Activated T-helper 17 cell treated with anti-CD3 and anti-CD28 coated beads, Interleukin-2, amount 50 U/mL, for 72 hours (primary cell): Measurements from ENCODE around the gene NECAB3. TPM values are rescaled to one million over a fixed set of nuclear protein-coding genes. Genes with fewer than 3 reads are reported as not detected.
A peak's percentile ranks its signal among the peaks of the same experiment; 100 is the strongest.

Experiments used
- ATAC-seq: fragments of 150-1000 bp; cut with Tn5 transposase; replicated peaks from 2 replicates; pipeline ENCODE4 v1.10.0; 2021; ENCODE audit warnings: mild to moderate bottlenecking, moderate library complexity
- H3K27ac Mint-ChIP-seq: one replicate; pipeline ENCODE4 v1.8.0; 2022; ENCODE audit warnings: mixed read lengths
- H3K27me3 Mint-ChIP-seq: one replicate; pipeline ENCODE4 v1.8.0; 2022; ENCODE audit warnings: mixed read lengths
- H3K36me3 Mint-ChIP-seq: one replicate; pipeline ENCODE4 v1.8.0; 2022; ENCODE audit warnings: low read depth, mild to moderate bottlenecking, mixed read lengths
- H3K4me1 Mint-ChIP-seq: one replicate; pipeline ENCODE4 v1.8.0; 2022; ENCODE audit warnings: mixed read lengths
- H3K4me3 Mint-ChIP-seq: one replicate; pipeline ENCODE4 v1.8.0; 2022; ENCODE audit warnings: mild to moderate bottlenecking, mixed read lengths
- H3K9me3 Mint-ChIP-seq: one replicate; pipeline ENCODE4 v1.8.0; 2022; ENCODE audit warnings: mixed read lengths
- total RNA-seq, 2 donors: library from RNA; stranded (reverse); gene quantifications; one replicate each; pipeline ENCODE4 v1.2.3, GENCODE V29; 2022

NECAB3 gene
- total RNA-seq, 2 donors from 2014 or later: 20.8 to 26.5 TPM

GRCh38 chr20:33657704-33658095 lies 16.5 kb downstream of the NECAB3 start:
- H3K9me3 Mint-ChIP-seq: no peaks in the 10 kb centered on the region
- peaks cover 2% of the 10 kb centered on the region for H3K4me1 Mint-ChIP-seq
- no peaks in the 10 kb centered on the region for H3K27me3 Mint-ChIP-seq
- ATAC-seq: no peak
- no peak overlapping the region for H3K27ac Mint-ChIP-seq
- no peaks in the 10 kb centered on the region for H3K36me3 Mint-ChIP-seq
- no peak overlapping the region for H3K4me3 Mint-ChIP-seq

GRCh38 chr20:33656783-33657703 lies 17.2 kb downstream of the NECAB3 start:
- no peaks in the 10 kb centered on the region for H3K36me3 Mint-ChIP-seq
- ATAC-seq: no peak
- no peaks in the 10 kb centered on the region for H3K4me1 Mint-ChIP-seq
- no peak overlapping the region for H3K27ac Mint-ChIP-seq
- H3K9me3 Mint-ChIP-seq: no peaks in the 10 kb centered on the region
- H3K4me3 Mint-ChIP-seq: no peak overlapping the region
- H3K27me3 Mint-ChIP-seq: no peaks in the 10 kb centered on the region

- no peaks in the 10 kb centered on the region for H3K9me3 Mint-ChIP-seq
- no peak for ATAC-seq
- H3K27ac Mint-ChIP-seq: no peak overlapping the region
- no peaks in the 10 kb centered on the region for H3K36me3 Mint-ChIP-seq
- H3K4me1 Mint-ChIP-seq: no peaks in the 10 kb centered on the region
- H3K27me3 Mint-ChIP-seq: no peaks in the 10 kb centered on the region
- H3K4me3 Mint-ChIP-seq: no peak overlapping the region
Observed at GRCh38 chr20:33656010-33656782, 18.0 kb downstream of the NECAB3 start.

- H3K27ac Mint-ChIP-seq: peak overlapping the region; percentile 50
- no peak for ATAC-seq
Observed at GRCh38 chr20:33655164-33655563, 19.1 kb downstream of the NECAB3 start.

GRCh38 chr20:33654680-33655161 lies 19.5 kb downstream of the NECAB3 start:
- no peaks in the 10 kb centered on the region for H3K4me1 Mint-ChIP-seq
- H3K36me3 Mint-ChIP-seq: no peaks in the 10 kb centered on the region
- H3K27me3 Mint-ChIP-seq: no peaks in the 10 kb centered on the region
- no peaks in the 10 kb centered on the region for H3K9me3 Mint-ChIP-seq
- peak overlapping the region; percentile 50 for H3K27ac Mint-ChIP-seq
- H3K4me3 Mint-ChIP-seq: no peak overlapping the region
- ATAC-seq: no peak

More at GRCh38 chr20:33655164-33655563, 19.1 kb downstream of the NECAB3 start:
- no peaks in the 10 kb centered on the region for H3K4me1 Mint-ChIP-seq
- no peaks in the 10 kb centered on the region for H3K9me3 Mint-ChIP-seq
- no peaks in the 10 kb centered on the region for H3K36me3 Mint-ChIP-seq
- no peaks in the 10 kb centered on the region for H3K27me3 Mint-ChIP-seq
- H3K4me3 Mint-ChIP-seq: no peak overlapping the region

GRCh38 chr20:33653900-33654596 lies 20.2 kb downstream of the NECAB3 start:
- no peaks in the 10 kb centered on the region for H3K36me3 Mint-ChIP-seq
- H3K4me1 Mint-ChIP-seq: no peaks in the 10 kb centered on the region
- peak overlapping the region; percentile 91 for H3K27ac Mint-ChIP-seq
- no peak for ATAC-seq
- no peaks in the 10 kb centered on the region for H3K9me3 Mint-ChIP-seq
- no peak overlapping the region for H3K4me3 Mint-ChIP-seq
- H3K27me3 Mint-ChIP-seq: no peaks in the 10 kb centered on the region

GRCh38 chr20:33653218-33653899 lies 20.9 kb downstream of the NECAB3 start:
- Mint-ChIP-seq H3K4me3 (peak overlapping the region; percentile 67), H3K36me3 (no peaks in the 10 kb centered on the region), H3K4me1 (peaks cover 4% of the 10 kb centered on the region), H3K27ac (peak overlapping the region; percentile 91), H3K9me3 (no peaks in the 10 kb centered on the region), H3K27me3 (no peaks in the 10 kb centered on the region)
- no peak for ATAC-seq

- H3K4me1 Mint-ChIP-seq: peaks cover 10% of the 10 kb centered on the region
- H3K4me3 Mint-ChIP-seq: peak overlapping the region; percentile 67
- ATAC-seq: no peak
- H3K36me3 Mint-ChIP-seq: peaks cover 5% of the 10 kb centered on the region
- no peaks in the 10 kb centered on the region for H3K9me3 Mint-ChIP-seq
- H3K27ac Mint-ChIP-seq: peak overlapping the region; percentile 91
- no peaks in the 10 kb centered on the region for H3K27me3 Mint-ChIP-seq
Observed at GRCh38 chr20:33651562-33652048, 22.6 kb downstream of the NECAB3 start.

GRCh38 chr20:33650753-33651561 lies 23.3 kb downstream of the NECAB3 start:
- Mint-ChIP-seq H3K9me3 (no peaks in the 10 kb centered on the region), H3K27ac (peak overlapping the region; percentile 91)

GRCh38 chr20:33650111-33650752 lies 24.0 kb downstream of the NECAB3 start:
- Mint-ChIP-seq H3K27ac (no peak overlapping the region), H3K27me3 (no peaks in the 10 kb centered on the region), H3K36me3 (peaks cover 11% of the 10 kb centered on the region), H3K9me3 (no peaks in the 10 kb centered on the region), H3K4me1 (peaks cover 13% of the 10 kb centered on the region), H3K4me3 (no peak overlapping the region)
- no peak for ATAC-seq

More at GRCh38 chr20:33650753-33651561, 23.3 kb downstream of the NECAB3 start:
- Mint-ChIP-seq H3K4me3 (peak overlapping the region; percentile 67), H3K27me3 (no peaks in the 10 kb centered on the region), H3K4me1 (peaks cover 10% of the 10 kb centered on the region), H3K36me3 (peaks cover 5% of the 10 kb centered on the region)
- no peak for ATAC-seq

- Mint-ChIP-seq H3K27ac (peak overlapping the region; percentile 50), H3K4me3 (no peak overlapping the region), H3K4me1 (peaks cover 13% of the 10 kb centered on the region), H3K9me3 (no peaks in the 10 kb centered on the region), H3K27me3 (no peaks in the 10 kb centered on the region), H3K36me3 (peaks cover 20% of the 10 kb centered on the region)
- peak; percentile 15 for ATAC-seq
Observed at GRCh38 chr20:33649201-33649681, 25.0 kb downstream of the NECAB3 start.

GRCh38 chr20:33648396-33649004 lies 25.7 kb downstream of the NECAB3 start:
- H3K4me3 Mint-ChIP-seq: no peak overlapping the region
- H3K36me3 Mint-ChIP-seq: peaks cover 20% of the 10 kb centered on the region
- no peaks in the 10 kb centered on the region for H3K9me3 Mint-ChIP-seq
- H3K27me3 Mint-ChIP-seq: no peaks in the 10 kb centered on the region
- H3K4me1 Mint-ChIP-seq: peaks cover 13% of the 10 kb centered on the region
- ATAC-seq: peak; percentile 18
- no peak overlapping the region for H3K27ac Mint-ChIP-seq
